ENCODE measurements around the gene SYNE1. TPM values are rescaled to one million over a fixed set of nuclear protein-coding genes. Genes with fewer than 3 reads are reported as not detected.

SYNE1 gene
- total RNA-seq, 4 donors from 2014 or later = 29.1 to 51.5 (median 45.6) TPM

DNA sequence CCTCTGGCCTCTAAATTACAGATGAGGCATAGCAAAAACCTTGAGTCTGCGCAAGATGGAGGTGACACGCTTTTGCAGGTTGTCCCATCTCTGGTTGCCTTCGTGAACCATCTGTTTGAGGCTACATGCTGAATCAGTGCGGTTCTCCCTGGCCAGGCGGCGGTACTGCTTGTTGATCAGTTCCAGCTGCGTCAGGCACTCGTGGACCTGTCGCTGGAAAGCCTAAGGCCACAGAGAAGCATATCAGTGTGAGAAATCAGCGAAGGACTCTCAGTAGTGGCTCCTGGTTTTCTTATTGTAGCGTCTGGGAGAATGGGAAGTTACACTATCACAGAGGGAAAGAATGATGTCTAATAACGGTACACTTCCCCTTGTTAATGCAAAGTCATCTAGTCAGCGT, 485.2 kb downstream of the SYNE1 start:
- in situ Hi-C loops (cut with MboI; ENCODE audit: low sequenced_read_pairs in 4 of 4) = no loop called here
- intact Hi-C loops (cut with DNase I; ENCODE audit: low total_unique reads) = no loop called here
- peak overlapping the region in 1 of 4 donors; percentile 45 for H3K27ac ChIP-seq
- DNase-seq (no peak), ATAC-seq (no peak)
- H3K4me3 ChIP-seq = no peak overlapping the region
- no peak for TF ChIP-seq POLR2A (IDR thresholded peaks at IDR 0.05)
- TF ChIP-seq, protein P1, sequence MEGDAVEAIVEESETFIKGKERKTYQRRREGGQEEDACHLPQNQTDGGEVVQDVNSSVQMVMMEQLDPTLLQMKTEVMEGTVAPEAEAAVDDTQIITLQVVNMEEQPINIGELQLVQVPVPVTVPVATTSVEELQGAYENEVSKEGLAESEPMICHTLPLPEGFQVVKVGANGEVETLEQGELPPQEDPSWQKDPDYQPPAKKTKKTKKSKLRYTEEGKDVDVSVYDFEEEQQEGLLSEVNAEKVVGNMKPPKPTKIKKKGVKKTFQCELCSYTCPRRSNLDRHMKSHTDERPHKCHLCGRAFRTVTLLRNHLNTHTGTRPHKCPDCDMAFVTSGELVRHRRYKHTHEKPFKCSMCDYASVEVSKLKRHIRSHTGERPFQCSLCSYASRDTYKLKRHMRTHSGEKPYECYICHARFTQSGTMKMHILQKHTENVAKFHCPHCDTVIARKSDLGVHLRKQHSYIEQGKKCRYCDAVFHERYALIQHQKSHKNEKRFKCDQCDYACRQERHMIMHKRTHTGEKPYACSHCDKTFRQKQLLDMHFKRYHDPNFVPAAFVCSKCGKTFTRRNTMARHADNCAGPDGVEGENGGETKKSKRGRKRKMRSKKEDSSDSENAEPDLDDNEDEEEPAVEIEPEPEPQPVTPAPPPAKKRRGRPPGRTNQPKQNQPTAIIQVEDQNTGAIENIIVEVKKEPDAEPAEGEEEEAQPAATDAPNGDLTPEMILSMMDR (IDR thresholded peaks at IDR 0.05 in 4 of 5, conservative IDR thresholded peaks at IDR 0.05 in 1 of 5) = no peak
- H3K36me3 ChIP-seq = peaks cover 0 to 73% of the 10 kb centered on the region in 2 donors
- no peaks in the 10 kb centered on the region for H3K27me3 ChIP-seq
- no peaks in the 10 kb centered on the region for H3K9me3 ChIP-seq
- H3K4me1 ChIP-seq = peaks cover 11 to 22% of the 10 kb centered on the region in 2 donors

DNA sequence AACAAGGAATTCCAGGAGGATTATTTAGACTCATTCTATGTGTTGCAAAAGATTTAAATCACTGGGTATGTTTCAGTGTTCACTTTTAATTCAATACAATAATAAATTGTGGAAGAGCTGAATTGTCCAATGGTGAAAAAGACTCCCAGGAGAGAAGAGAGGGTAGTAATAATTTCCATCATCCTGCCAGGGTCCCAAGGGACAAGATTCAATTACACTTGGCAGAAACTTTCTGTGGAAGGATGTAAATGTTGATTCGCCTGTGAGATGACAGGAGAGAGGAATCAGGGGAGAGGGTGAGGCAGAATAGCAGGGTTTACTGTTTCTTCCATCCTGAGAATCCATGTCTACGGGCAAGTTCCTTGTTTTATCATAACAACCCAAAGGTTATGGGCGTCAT, 487.0 kb downstream of the SYNE1 start:
- intact Hi-C loops (cut with DNase I; ENCODE audit: low total_unique reads) (no loop called here), in situ Hi-C loops (cut with MboI; ENCODE audit: low sequenced_read_pairs in 4 of 4) (no loop called here)
- Histone ChIP-seq H3K27ac (peak overlapping the region in 1 of 4 donors; percentile 14), H3K27me3 (no peaks in the 10 kb centered on the region), H3K9me3 (no peaks in the 10 kb centered on the region), H3K4me1 (peaks cover 0 to 18% of the 10 kb centered on the region in 2 donors), H3K36me3 (peaks cover 0 to 78% of the 10 kb centered on the region in 2 donors), H3K4me3 (no peak overlapping the region)
- DNase-seq (no peak), ATAC-seq (no peak)
- TF ChIP-seq, protein P1 (IDR thresholded peaks at IDR 0.05 in 4 of 5, conservative IDR thresholded peaks at IDR 0.05 in 1 of 5) = no peak
- TF ChIP-seq POLR2A (IDR thresholded peaks at IDR 0.05) = no peak

DNA sequence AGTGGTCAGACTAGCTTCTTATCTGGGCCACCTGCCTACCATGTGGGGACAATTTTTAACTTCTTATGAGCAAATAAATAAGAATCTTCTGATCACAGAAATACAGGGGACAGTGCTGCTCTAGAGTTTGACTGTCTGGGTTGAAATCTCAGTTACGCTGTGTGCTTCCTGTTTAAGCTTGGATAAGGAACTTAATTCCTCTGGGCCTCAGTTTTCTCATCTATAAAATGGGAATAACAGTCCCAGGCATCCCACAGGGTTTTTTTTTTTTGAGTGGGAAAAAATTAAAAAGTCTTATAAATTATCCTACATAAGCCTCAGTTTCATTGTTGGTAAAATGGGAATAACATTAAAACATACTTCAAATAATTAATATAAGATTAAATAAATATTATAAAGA, 488.8 kb downstream of the SYNE1 start:
- Histone ChIP-seq H3K4me1 (peaks cover 0 to 11% of the 10 kb centered on the region in 2 donors), H3K9me3 (no peaks in the 10 kb centered on the region), H3K4me3 (no peak overlapping the region), H3K27ac (peak overlapping the region in 1 of 4 donors; percentile 41), H3K27me3 (no peaks in the 10 kb centered on the region), H3K36me3 (peaks cover 0 to 65% of the 10 kb centered on the region in 2 donors)
- TF ChIP-seq, protein P1 (IDR thresholded peaks at IDR 0.05 in 4 of 5, conservative IDR thresholded peaks at IDR 0.05 in 1 of 5) = no peak
- TF ChIP-seq POLR2A (IDR thresholded peaks at IDR 0.05) = no peak
- intact Hi-C loops (cut with DNase I; ENCODE audit: low total_unique reads) (no loop called here), in situ Hi-C loops (cut with MboI; ENCODE audit: low sequenced_read_pairs in 4 of 4) (no loop called here)
- DNase-seq = no peak
- no peak for ATAC-seq

DNA sequence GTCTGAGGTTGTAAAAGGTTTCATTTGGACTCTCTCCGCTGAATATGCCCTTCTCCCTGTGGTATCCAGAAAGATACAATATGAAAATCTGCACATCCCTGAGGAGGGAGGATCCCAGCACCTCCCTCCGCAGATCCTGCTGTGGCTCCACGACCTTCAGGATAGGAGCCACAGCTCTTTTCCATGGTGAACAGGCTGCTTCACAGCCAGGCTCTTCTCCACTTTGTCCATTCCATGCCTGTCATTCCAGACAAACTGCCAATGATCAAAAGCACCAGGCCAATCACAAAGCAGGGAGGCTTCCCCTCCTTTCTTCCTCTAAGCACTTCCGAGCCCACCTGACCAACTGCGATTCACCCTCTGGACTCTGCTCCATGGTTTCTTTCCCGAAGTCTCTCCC, 489.9 kb downstream of the SYNE1 start:
- DNase-seq = no peak
- Histone ChIP-seq H3K4me3 (no peak overlapping the region), H3K27ac (peak overlapping the region in 2 of 4 donors; percentile 32 to 41), H3K4me1 (peaks cover 0 to 11% of the 10 kb centered on the region in 2 donors), H3K27me3 (no peaks in the 10 kb centered on the region), H3K36me3 (peaks cover 0 to 57% of the 10 kb centered on the region in 2 donors), H3K9me3 (no peaks in the 10 kb centered on the region)
- ATAC-seq = no peak
- TF ChIP-seq, protein P1 (IDR thresholded peaks at IDR 0.05 in 4 of 5, conservative IDR thresholded peaks at IDR 0.05 in 1 of 5) = no peak
- TF ChIP-seq POLR2A (IDR thresholded peaks at IDR 0.05) = no peak
- intact Hi-C loops (cut with DNase I; ENCODE audit: low total_unique reads) (no loop called here), in situ Hi-C loops (cut with MboI; ENCODE audit: low sequenced_read_pairs in 4 of 4) (no loop called here)

DNA sequence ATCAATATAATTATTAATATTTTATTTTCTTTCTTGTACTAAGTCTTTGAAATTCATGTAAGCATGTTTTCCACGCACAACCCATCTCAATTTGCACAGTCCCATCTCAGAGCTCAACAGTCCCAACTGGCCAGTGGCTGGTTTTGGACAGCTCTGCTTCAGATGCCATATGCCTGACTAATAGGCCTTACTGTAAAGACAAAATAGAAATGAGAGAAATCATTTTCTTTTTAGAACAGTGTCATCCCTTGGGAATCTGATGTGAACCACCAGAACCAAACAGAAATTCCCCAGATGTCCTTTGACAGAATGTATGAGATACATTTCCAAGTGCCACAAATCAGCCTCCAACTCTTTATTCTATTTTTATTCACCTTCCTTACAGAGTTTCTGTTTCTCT, 490.8 kb downstream of the SYNE1 start:
- peaks cover 0 to 11% of the 10 kb centered on the region in 2 donors for H3K4me1 ChIP-seq
- H3K9me3 ChIP-seq = no peaks in the 10 kb centered on the region
- no peak for DNase-seq
- no peak for ATAC-seq
- no peaks in the 10 kb centered on the region for H3K27me3 ChIP-seq
- H3K27ac ChIP-seq = peak overlapping the region in 1 of 4 donors; percentile 41
- in situ Hi-C loops (cut with MboI; ENCODE audit: low sequenced_read_pairs in 4 of 4) (no loop called here), intact Hi-C loops (cut with DNase I; ENCODE audit: low total_unique reads) (no loop called here)
- no peak overlapping the region for H3K4me3 ChIP-seq
- peaks cover 0 to 53% of the 10 kb centered on the region in 2 donors for H3K36me3 ChIP-seq
- no peak for TF ChIP-seq POLR2A (IDR thresholded peaks at IDR 0.05)
- TF ChIP-seq, protein P1 (IDR thresholded peaks at IDR 0.05 in 4 of 5, conservative IDR thresholded peaks at IDR 0.05 in 1 of 5) = no peak
